ENCODE measurements around the gene LILRA5.
"Not testable (repeated sequence)": the region's sequence is repeated elsewhere in the genome, so short reads cannot be mapped to it uniquely, and the experiment has no call there.

The LILRA5 gene

DNA sequence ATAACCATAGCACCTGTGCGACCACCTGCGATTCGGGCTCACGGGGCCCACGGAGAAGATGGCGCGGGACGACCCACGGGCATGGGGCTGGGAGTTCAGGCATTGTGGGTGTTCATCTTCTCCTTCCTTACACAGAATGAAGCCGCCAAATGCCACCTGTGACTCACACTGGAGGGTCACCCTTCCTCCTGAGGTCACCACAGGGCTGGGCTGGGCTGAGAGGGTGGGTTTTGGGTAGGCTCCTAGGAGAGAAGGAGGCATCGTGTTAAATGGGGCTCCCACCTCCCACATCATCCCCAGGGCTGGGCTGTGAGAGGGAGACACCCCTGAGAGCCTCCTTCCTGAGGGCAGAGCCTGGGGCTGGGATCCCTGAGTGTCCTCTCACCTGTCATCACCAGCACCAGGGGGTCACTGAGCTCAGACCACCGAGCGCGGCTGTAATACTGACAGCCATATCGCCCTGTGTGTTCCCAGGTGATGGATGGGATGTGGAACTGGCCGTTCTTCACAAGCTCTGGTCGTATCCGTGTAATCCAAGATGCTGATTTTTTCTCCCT is 33.5 kb downstream of the LILRA5 start:
- DNase-seq (ENCODE audit: low read depth in 1 of 2, low spot score in 1 of 2): no peak
- TF ChIP-seq, protein P1, sequence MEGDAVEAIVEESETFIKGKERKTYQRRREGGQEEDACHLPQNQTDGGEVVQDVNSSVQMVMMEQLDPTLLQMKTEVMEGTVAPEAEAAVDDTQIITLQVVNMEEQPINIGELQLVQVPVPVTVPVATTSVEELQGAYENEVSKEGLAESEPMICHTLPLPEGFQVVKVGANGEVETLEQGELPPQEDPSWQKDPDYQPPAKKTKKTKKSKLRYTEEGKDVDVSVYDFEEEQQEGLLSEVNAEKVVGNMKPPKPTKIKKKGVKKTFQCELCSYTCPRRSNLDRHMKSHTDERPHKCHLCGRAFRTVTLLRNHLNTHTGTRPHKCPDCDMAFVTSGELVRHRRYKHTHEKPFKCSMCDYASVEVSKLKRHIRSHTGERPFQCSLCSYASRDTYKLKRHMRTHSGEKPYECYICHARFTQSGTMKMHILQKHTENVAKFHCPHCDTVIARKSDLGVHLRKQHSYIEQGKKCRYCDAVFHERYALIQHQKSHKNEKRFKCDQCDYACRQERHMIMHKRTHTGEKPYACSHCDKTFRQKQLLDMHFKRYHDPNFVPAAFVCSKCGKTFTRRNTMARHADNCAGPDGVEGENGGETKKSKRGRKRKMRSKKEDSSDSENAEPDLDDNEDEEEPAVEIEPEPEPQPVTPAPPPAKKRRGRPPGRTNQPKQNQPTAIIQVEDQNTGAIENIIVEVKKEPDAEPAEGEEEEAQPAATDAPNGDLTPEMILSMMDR (IDR thresholded peaks at IDR 0.05; ENCODE audit: insufficient read depth, low read length): no peak
- TF ChIP-seq GABPA (IDR thresholded peaks at IDR 0.05; ENCODE audit: low read depth): no peak
- TF ChIP-seq, protein P2, sequence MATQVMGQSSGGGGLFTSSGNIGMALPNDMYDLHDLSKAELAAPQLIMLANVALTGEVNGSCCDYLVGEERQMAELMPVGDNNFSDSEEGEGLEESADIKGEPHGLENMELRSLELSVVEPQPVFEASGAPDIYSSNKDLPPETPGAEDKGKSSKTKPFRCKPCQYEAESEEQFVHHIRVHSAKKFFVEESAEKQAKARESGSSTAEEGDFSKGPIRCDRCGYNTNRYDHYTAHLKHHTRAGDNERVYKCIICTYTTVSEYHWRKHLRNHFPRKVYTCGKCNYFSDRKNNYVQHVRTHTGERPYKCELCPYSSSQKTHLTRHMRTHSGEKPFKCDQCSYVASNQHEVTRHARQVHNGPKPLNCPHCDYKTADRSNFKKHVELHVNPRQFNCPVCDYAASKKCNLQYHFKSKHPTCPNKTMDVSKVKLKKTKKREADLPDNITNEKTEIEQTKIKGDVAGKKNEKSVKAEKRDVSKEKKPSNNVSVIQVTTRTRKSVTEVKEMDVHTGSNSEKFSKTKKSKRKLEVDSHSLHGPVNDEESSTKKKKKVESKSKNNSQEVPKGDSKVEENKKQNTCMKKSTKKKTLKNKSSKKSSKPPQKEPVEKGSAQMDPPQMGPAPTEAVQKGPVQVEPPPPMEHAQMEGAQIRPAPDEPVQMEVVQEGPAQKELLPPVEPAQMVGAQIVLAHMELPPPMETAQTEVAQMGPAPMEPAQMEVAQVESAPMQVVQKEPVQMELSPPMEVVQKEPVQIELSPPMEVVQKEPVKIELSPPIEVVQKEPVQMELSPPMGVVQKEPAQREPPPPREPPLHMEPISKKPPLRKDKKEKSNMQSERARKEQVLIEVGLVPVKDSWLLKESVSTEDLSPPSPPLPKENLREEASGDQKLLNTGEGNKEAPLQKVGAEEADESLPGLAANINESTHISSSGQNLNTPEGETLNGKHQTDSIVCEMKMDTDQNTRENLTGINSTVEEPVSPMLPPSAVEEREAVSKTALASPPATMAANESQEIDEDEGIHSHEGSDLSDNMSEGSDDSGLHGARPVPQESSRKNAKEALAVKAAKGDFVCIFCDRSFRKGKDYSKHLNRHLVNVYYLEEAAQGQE (IDR thresholded peaks at IDR 0.05; ENCODE audit: insufficient replicate concordance, low read depth): no peak
- TF ChIP-seq SPI1 (IDR thresholded peaks at IDR 0.05; ENCODE audit: borderline replicate concordance, low read depth): no peak
- TF ChIP-seq POLR2AphosphoS5 (IDR thresholded peaks at IDR 0.05; ENCODE audit: low read depth): no peak
- no peak overlapping the region for H3K27ac ChIP-seq (replicated peaks)
- no peaks in the 10 kb centered on the region for H3K27me3 ChIP-seq (ENCODE audit: insufficient read depth, poor library complexity, severe bottlenecking)
- peak overlapping the region; percentile 20; the same call in 1 of the 2 replicates for H3K4me3 ChIP-seq (replicated peaks; ENCODE audit: insufficient read depth, low read length)

- not testable (repeated sequence) for H3K27ac ChIP-seq (replicated peaks); DNase-seq (ENCODE audit: low read depth in 1 of 2, low spot score in 1 of 2); H3K27me3 ChIP-seq (ENCODE audit: insufficient read depth, poor library complexity, severe bottlenecking); H3K4me3 ChIP-seq (replicated peaks; ENCODE audit: insufficient read depth, low read length)
These were observed 34.3 kb downstream of the LILRA5 start for GRCh38 chr19:54278571-54279195.

GRCh38 chr19:54278056-54278455 is 34.9 kb downstream of the LILRA5 start:
- H3K27ac ChIP-seq (replicated peaks); DNase-seq (ENCODE audit: low read depth in 1 of 2, low spot score in 1 of 2); H3K27me3 ChIP-seq (ENCODE audit: insufficient read depth, poor library complexity, severe bottlenecking); H3K4me3 ChIP-seq (replicated peaks; ENCODE audit: insufficient read depth, low read length): not testable (repeated sequence)

DNA sequence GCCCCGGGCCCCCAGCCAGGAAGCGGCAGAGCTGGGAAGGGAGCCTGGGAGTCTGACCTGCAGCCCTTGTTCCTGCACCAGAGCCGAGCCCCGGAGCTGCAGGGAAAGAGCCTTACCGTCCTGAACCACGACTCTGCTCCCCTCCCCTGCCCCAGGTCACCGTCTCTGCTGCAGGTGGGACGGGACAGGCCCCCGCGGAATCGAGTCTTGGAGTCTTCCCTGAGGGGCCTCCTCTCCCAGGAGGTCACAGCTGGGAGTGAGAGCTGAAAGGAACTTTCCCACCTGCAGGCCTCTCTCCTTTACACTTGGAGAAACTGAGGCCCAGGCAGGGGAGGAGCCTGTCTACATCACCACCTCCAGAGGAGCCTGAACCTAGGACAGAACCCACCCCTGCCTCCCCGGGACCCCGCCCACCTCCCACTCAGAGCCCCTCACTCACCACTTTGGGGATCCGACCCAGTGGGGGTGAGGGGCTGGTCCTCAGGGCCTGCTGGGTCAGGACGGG is 35.8 kb downstream of the LILRA5 start:
- H3K27ac ChIP-seq (replicated peaks); H3K27me3 ChIP-seq (ENCODE audit: insufficient read depth, poor library complexity, severe bottlenecking): not testable (repeated sequence)

DNA sequence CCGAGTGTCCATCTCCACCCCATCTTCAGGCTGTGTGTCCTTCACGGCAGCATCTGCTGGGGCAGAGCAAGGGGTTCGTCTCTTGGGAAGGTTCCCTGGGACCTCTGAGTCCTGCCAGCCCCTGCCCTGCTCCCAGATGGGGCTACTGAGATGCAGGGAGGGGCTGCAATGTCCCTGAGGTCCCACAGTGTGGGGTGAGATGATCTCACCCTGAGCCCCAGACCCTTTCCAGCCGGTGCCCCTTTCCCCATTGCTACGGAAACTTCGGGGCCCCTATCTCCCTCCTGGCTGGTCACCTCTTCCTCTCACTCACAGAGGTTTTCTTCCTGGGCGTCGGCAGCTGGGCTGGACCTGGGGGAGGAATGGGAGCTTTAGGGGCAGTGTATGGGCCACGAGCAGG is 37.0 kb downstream of the LILRA5 start:
- Histone ChIP-seq H3K27ac (replicated peaks) (no peak overlapping the region), H3K4me3 (replicated peaks; ENCODE audit: insufficient read depth, low read length) (no peak overlapping the region), H3K27me3 (ENCODE audit: insufficient read depth, poor library complexity, severe bottlenecking) (no peaks in the 10 kb centered on the region)
- DNase-seq (ENCODE audit: low read depth in 1 of 2, low spot score in 1 of 2): no peak
- no peak for TF ChIP-seq POLR2AphosphoS5 (IDR thresholded peaks at IDR 0.05; ENCODE audit: low read depth)
- TF ChIP-seq GABPA (IDR thresholded peaks at IDR 0.05; ENCODE audit: low read depth): no peak
- no peak for TF ChIP-seq SPI1 (IDR thresholded peaks at IDR 0.05; ENCODE audit: borderline replicate concordance, low read depth)
- TF ChIP-seq, protein P1 (IDR thresholded peaks at IDR 0.05; ENCODE audit: insufficient read depth, low read length): no peak
- TF ChIP-seq, protein P2 (IDR thresholded peaks at IDR 0.05; ENCODE audit: insufficient replicate concordance, low read depth): no peak

More for the DNA sequence above, 35.8 kb downstream of the LILRA5 start:
- H3K4me3 ChIP-seq (replicated peaks; ENCODE audit: insufficient read depth, low read length); DNase-seq (ENCODE audit: low read depth in 1 of 2, low spot score in 1 of 2): not testable (repeated sequence)

DNA sequence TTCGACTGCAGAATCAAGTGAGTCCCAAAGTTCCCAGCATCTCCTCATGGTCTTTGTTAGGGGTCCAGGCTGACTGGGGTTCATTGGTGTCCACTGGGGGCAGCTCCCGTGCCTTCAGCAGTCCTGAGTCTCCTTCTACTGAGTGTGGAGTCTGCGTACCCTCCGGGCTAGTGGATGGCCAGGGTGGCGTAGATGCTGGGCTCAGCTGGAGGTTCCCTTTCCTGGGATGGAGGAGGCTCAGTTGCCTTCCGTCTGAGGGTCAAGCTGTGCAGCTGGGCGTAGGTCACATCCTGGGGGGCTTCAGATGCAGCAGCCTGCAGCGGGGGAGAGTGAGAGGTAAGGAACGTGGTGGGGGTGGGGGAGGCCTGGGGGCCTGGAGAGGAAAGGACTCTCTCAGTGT is 38.5 kb downstream of the LILRA5 start:
- DNase-seq (ENCODE audit: low read depth in 1 of 2, low spot score in 1 of 2); H3K27me3 ChIP-seq (ENCODE audit: insufficient read depth, poor library complexity, severe bottlenecking); H3K27ac ChIP-seq (replicated peaks); H3K4me3 ChIP-seq (replicated peaks; ENCODE audit: insufficient read depth, low read length): not testable (repeated sequence)
